H9 (cell line): ENCODE results near the gene PAK1. TPM values are rescaled to one million over a fixed set of nuclear protein-coding genes. Genes with fewer than 3 reads are reported as not detected.
A peak's percentile ranks its signal among the peaks of the same experiment; 100 is the strongest.

Experiments
- DNase-seq: peaks from one replicate; pipeline ENCODE4 v3.0.0-alpha.2; 2017
- H2AFZ ChIP-seq: one replicate; pipeline ENCODE4 v1.6.1; 2013; ENCODE audit warnings: mild to moderate bottlenecking, low read length, control low read depth, moderate library complexity
- H2AK5ac ChIP-seq: 2 replicates; pipeline ENCODE4 v1.6.1; 2013; ENCODE audit warnings: low read length, control low read depth, mixed read lengths; ENCODE audit not compliant: insufficient read length
- H2BK120ac ChIP-seq: one replicate; pipeline ENCODE4 v1.6.1; 2013; ENCODE audit warnings: low read depth, mild to moderate bottlenecking, low read length, control low read depth, inconsistent platforms; ENCODE audit not compliant: poor library complexity, severe bottlenecking
- H2BK12ac ChIP-seq: 2 replicates; pipeline ENCODE4 v1.6.1; 2013; ENCODE audit warnings: low read length, control low read depth, mixed read lengths, low read depth; ENCODE audit not compliant: insufficient read length
- H2BK15ac ChIP-seq: 2 replicates; pipeline ENCODE4 v1.6.1; 2013; ENCODE audit warnings: low read depth, low read length, control low read depth
- H2BK20ac ChIP-seq: one replicate; pipeline ENCODE4 v1.6.1; 2013; ENCODE audit warnings: low read depth, mild to moderate bottlenecking, low read length, control low read depth, inconsistent platforms; ENCODE audit not compliant: poor library complexity, severe bottlenecking
- H2BK5ac ChIP-seq: 2 replicates; pipeline ENCODE4 v1.6.1; 2013; ENCODE audit warnings: low read length, control low read depth, mixed read lengths; ENCODE audit not compliant: insufficient read length
- H3K14ac ChIP-seq: 2 replicates; pipeline ENCODE4 v1.6.1; 2013; ENCODE audit warnings: low read length, control low read depth; ENCODE audit not compliant: insufficient read depth
- H3K18ac ChIP-seq: 2 replicates; pipeline ENCODE4 v1.6.1; 2013; ENCODE audit warnings: low read depth, mild to moderate bottlenecking, mixed read lengths, low read length, control low read depth; ENCODE audit not compliant: insufficient read length
- H3K23ac ChIP-seq: 2 replicates; pipeline ENCODE4 v1.6.1; 2013; ENCODE audit warnings: low read length, control low read depth, mixed read lengths, low read depth; ENCODE audit not compliant: insufficient read length
- H3K23me2 ChIP-seq: 2 replicates; pipeline ENCODE4 v1.6.1; 2013; ENCODE audit warnings: low read depth, mild to moderate bottlenecking, mixed read lengths, low read length, control low read depth; ENCODE audit not compliant: insufficient read length, poor library complexity, severe bottlenecking
- H3K27ac ChIP-seq: 2 replicates; pipeline ENCODE4 v1.5.1; 2013; ENCODE audit warnings: low read length, control low read depth, mixed read lengths, low read depth; ENCODE audit not compliant: insufficient read length
- H3K27me3 ChIP-seq: 2 replicates; pipeline ENCODE4 v1.6.1; 2013; ENCODE audit warnings: low read length, control low read depth, inconsistent platforms; ENCODE audit not compliant: insufficient read depth
- H3K4ac ChIP-seq: 2 replicates; pipeline ENCODE4 v1.6.1; 2013; ENCODE audit warnings: low read depth, mild to moderate bottlenecking, control low read depth, inconsistent platforms, low read length, moderate library complexity
- H3K4me1 ChIP-seq: 2 replicates; pipeline ENCODE4 v1.6.1; 2013; ENCODE audit warnings: low read length, control low read depth, inconsistent platforms; ENCODE audit not compliant: insufficient read depth
- H3K4me2 ChIP-seq: 2 replicates; pipeline ENCODE4 v1.6.1; 2013; ENCODE audit warnings: low read length, control low read depth, mixed read lengths; ENCODE audit not compliant: insufficient read length, insufficient read depth
- H3K56ac ChIP-seq: 2 replicates; pipeline ENCODE4 v1.6.1; 2013; ENCODE audit warnings: low read depth, mild to moderate bottlenecking, mixed read lengths, low read length, control low read depth; ENCODE audit not compliant: insufficient read length
- H3K79me1 ChIP-seq: 2 replicates; pipeline ENCODE4 v1.6.1; 2013; ENCODE audit warnings: low read depth, mild to moderate bottlenecking, moderate library complexity, low read length, control low read depth, inconsistent platforms; ENCODE audit not compliant: insufficient read depth, poor library complexity, severe bottlenecking
- H3K79me2 ChIP-seq: 2 replicates; pipeline ENCODE4 v1.6.1; 2013; ENCODE audit warnings: low read length, control low read depth, inconsistent platforms; ENCODE audit not compliant: insufficient read depth
- H3K9ac ChIP-seq: 2 replicates; pipeline ENCODE4 v1.6.1; 2013; ENCODE audit warnings: low read length, control low read depth, mixed read lengths; ENCODE audit not compliant: insufficient read length; ENCODE audit errors: extremely low read depth
- H3K9me3 ChIP-seq: one replicate; pipeline ENCODE4 v1.6.1; 2013; ENCODE audit warnings: low read depth, low read length, inconsistent platforms; ENCODE audit not compliant: control insufficient read depth
- H3T11ph ChIP-seq: one replicate; pipeline ENCODE4 v1.6.1; 2013; ENCODE audit warnings: mild to moderate bottlenecking, low read length, control low read depth, inconsistent platforms
- H4K20me1 ChIP-seq: one replicate; pipeline ENCODE4 v1.6.1; 2013; ENCODE audit not compliant: control insufficient read depth, insufficient read length, insufficient read depth
- H4K5ac ChIP-seq: 2 replicates; pipeline ENCODE4 v1.6.1; 2013; ENCODE audit warnings: low read depth, mild to moderate bottlenecking, mixed read lengths, low read length, control low read depth; ENCODE audit not compliant: insufficient read length
- H4K8ac ChIP-seq: replicated peaks from 2 replicates; pipeline ENCODE4 v1.6.1; 2013; ENCODE audit warnings: low read length, control low read depth, mixed read lengths, low read depth; ENCODE audit not compliant: insufficient read length
- H4K91ac ChIP-seq: 2 replicates; pipeline ENCODE4 v1.6.1; 2013; ENCODE audit warnings: low read depth, mild to moderate bottlenecking, moderate library complexity, mixed read lengths, low read length, control low read depth; ENCODE audit not compliant: insufficient read length
- H3K27ac Mint-ChIP-seq, 3 experiments: 2 replicates in 2 of 3; 3 replicates in 1 of 3; pipeline ENCODE4 v1.8.0; 2020 to 2021; ENCODE audit warnings: mixed read lengths in 3 of 3, mild to moderate bottlenecking in 1 of 3, moderate library complexity in 1 of 3
- H3K27me3 Mint-ChIP-seq: 2 replicates; pipeline ENCODE4 v1.8.0; 2021; ENCODE audit warnings: low read depth, mild to moderate bottlenecking, moderate library complexity, mixed read lengths
- H3K36me3 Mint-ChIP-seq, 3 experiments: 2 replicates in 2 of 3; 3 replicates in 1 of 3; pipeline ENCODE4 v1.8.0; 2020 to 2021; ENCODE audit warnings: low read depth in 3 of 3, mixed read lengths in 3 of 3; ENCODE audit not compliant: insufficient read depth in 1 of 3
- H3K4me1 Mint-ChIP-seq, 2 experiments: 2 replicates each; pipeline ENCODE4 v1.8.0; 2020; ENCODE audit warnings: mixed read lengths in 2 of 2
- H3K4me3 Mint-ChIP-seq, 2 experiments: 2 replicates in 1 of 2; 3 replicates in 1 of 2; pipeline ENCODE4 v1.8.0; 2020 to 2021; ENCODE audit warnings: mild to moderate bottlenecking in 2 of 2, mixed read lengths in 2 of 2, moderate library complexity in 1 of 2
- H3K9me3 Mint-ChIP-seq, 2 experiments: 2 replicates in 1 of 2; 3 replicates in 1 of 2; pipeline ENCODE4 v1.8.0; 2020; ENCODE audit warnings: mild to moderate bottlenecking in 2 of 2, mixed read lengths in 2 of 2, moderate library complexity in 1 of 2
- WGBS: extraction: QIAGEN DNeasy Blood & Tissue Kit; methylation state at CpG from one replicate; pipeline ENCODE4 v1.1.7; 2013; ENCODE audit warnings: missing lambda C conversion rate, low lambda C conversion rate, mixed read lengths; ENCODE audit not compliant: insufficient read length; ENCODE audit errors: extremely low coverage; 5-methylcytosine and 5-hydroxymethylcytosine counted together
- total RNA-seq: library from RNA; stranded (reverse); gene quantifications from 2 replicates; pipeline ENCODE4 v1.2.1, GENCODE V29; 2021
- TF ChIP-seq, protein P1 (sequence below): fragments of 200-600 bp; sonication (generic); conservative IDR thresholded peaks from 3 replicates; pipeline ENCODE4 v1.8.0; 2021; ENCODE audit warnings: antibody characterized with exemption, mild to moderate bottlenecking

The PAK1 gene
- total RNA-seq, 1 experiment from 2014 or later: 122 TPM

DNA sequence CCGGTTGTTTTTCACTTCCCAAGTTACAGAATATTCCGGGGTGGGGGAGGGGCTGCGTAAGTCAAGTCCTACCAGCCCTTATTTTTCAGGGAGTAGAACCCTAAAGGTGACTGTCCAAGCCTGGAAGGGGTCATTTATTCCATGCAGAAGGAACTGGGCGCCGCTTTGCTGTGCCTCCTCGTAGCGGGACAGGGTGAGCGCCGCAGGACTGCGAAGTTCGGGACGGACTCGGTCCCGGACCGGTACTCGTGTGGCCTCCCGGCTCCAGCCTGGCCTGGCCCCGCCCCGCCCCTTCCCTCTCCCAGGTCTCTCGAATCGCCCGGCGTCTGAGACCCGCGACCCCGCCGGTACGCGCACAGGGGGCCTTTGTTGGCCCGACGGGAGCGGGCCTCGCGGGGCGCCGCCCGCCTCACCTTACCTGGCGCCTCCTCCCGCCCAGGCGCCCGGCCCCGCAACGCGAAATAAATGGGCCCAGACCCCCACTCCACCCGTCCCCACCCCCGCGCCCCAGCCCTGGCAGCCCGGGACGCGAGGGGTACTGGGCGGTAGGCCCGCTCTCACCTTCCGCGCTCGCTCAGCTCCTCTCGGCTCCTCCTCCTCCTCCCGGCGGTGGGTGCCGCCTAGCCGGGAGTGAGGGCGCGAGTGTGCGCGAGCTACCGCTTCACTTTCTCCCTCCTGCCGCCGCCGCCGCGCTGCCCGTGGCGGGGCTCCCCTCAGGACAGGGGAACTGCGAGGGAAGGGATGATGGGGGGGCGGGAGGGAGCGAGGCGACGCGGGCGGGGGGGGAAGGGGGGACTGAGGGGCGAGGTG is 698 bp downstream of the PAK1 start:
- H3K27me3 ChIP-seq: no peaks in the 10 kb centered on the region
- WGBS: no CpG with 5 or more reads among the region's 80 CpGs
- DNase-seq: peak; percentile 70
- H3K27me3 Mint-ChIP-seq: no peaks in the 10 kb centered on the region
- no peak overlapping the region for H2BK120ac ChIP-seq
- H3K4ac ChIP-seq: no peak overlapping the region
- no peak overlapping the region for H4K5ac ChIP-seq
- no peak overlapping the region for H2BK12ac ChIP-seq
- no peak overlapping the region for H3T11ph ChIP-seq
- no peak overlapping the region for H2BK20ac ChIP-seq
- H2AFZ ChIP-seq: no peak overlapping the region
- H3K56ac ChIP-seq: no peak overlapping the region
- H3K23me2 ChIP-seq: no peaks in the 10 kb centered on the region
- peak overlapping the region; percentile 95 to 99 (median 98) for H3K27ac Mint-ChIP-seq
- no peak overlapping the region for H2BK15ac ChIP-seq
- H4K91ac ChIP-seq: no peak overlapping the region
- peaks cover 15% of the 10 kb centered on the region; the same call in 1 of the 2 replicates for H3K4me1 ChIP-seq
- TF ChIP-seq, protein P1, sequence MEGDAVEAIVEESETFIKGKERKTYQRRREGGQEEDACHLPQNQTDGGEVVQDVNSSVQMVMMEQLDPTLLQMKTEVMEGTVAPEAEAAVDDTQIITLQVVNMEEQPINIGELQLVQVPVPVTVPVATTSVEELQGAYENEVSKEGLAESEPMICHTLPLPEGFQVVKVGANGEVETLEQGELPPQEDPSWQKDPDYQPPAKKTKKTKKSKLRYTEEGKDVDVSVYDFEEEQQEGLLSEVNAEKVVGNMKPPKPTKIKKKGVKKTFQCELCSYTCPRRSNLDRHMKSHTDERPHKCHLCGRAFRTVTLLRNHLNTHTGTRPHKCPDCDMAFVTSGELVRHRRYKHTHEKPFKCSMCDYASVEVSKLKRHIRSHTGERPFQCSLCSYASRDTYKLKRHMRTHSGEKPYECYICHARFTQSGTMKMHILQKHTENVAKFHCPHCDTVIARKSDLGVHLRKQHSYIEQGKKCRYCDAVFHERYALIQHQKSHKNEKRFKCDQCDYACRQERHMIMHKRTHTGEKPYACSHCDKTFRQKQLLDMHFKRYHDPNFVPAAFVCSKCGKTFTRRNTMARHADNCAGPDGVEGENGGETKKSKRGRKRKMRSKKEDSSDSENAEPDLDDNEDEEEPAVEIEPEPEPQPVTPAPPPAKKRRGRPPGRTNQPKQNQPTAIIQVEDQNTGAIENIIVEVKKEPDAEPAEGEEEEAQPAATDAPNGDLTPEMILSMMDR: no peak
- H3K4me3 Mint-ChIP-seq: peak overlapping the region; percentile 83 to 96
- no peaks in the 10 kb centered on the region for H4K20me1 ChIP-seq
- no peak overlapping the region for H4K8ac ChIP-seq
- no peaks in the 10 kb centered on the region for H3K79me1 ChIP-seq
- H3K4me2 ChIP-seq: peak overlapping the region; percentile 86
- H3K14ac ChIP-seq: peak overlapping the region; percentile 79; the same call in 1 of the 2 replicates
- no peaks in the 10 kb centered on the region for H3K9me3 ChIP-seq
- peaks cover 51 to 53% of the 10 kb centered on the region in 2 experiments for H3K4me1 Mint-ChIP-seq
- H3K27ac ChIP-seq: no peak overlapping the region
- no peak overlapping the region for H2AK5ac ChIP-seq
- peak overlapping the region; percentile 92 for H3K18ac ChIP-seq
- no peaks in the 10 kb centered on the region for H3K9me3 Mint-ChIP-seq
- peaks cover 7% of the 10 kb centered on the region; the same call in 1 of the 2 replicates for H3K79me2 ChIP-seq
- no peak overlapping the region for H3K23ac ChIP-seq
- no peaks in the 10 kb centered on the region; a peak in 1 of 7 replicates for H3K36me3 Mint-ChIP-seq
- peak overlapping the region; percentile 86 for H3K9ac ChIP-seq
- H2BK5ac ChIP-seq: no peak overlapping the region
